ENCODE data around the gene NLRP5. TPM values are rescaled to one million over a fixed set of nuclear protein-coding genes. Genes with fewer than 3 reads are reported as not detected.
"Not testable (repeated sequence)": the region's sequence is repeated elsewhere in the genome, so short reads cannot be mapped to it uniquely, and the experiment has no call there.

NLRP5 gene
- total RNA-seq, 1 donor from 2014 or later: not detected

- TF ChIP-seq CTCF (IDR thresholded peaks at IDR 0.05; ENCODE audit: insufficient read depth, low read length, severe bottlenecking): no peak
- Histone ChIP-seq H3K4me3 (ENCODE audit: low read depth, low read length) (no peak overlapping the region), H3K27me3 (ENCODE audit: control insufficient read depth, insufficient read depth, low read length) (no peaks in the 10 kb centered on the region), H3K36me3 (ENCODE audit: control insufficient read depth, insufficient read depth, low read length) (peaks cover 13% of the 10 kb centered on the region)
- no peak for DNase-seq (ENCODE audit: low read depth)
- FAIRE-seq: no peak
Observed at GRCh38 chr19:56097776-56098175, 111.2 kb downstream of the NLRP5 start.

GRCh38 chr19:56098237-56098636 is 111.7 kb downstream of the NLRP5 start:
- FAIRE-seq: not testable (repeated sequence)

GRCh38 chr19:56098731-56099568 is 112.4 kb downstream of the NLRP5 start:
- H3K27me3 ChIP-seq (ENCODE audit: control insufficient read depth, insufficient read depth, low read length): no peaks in the 10 kb centered on the region
- TF ChIP-seq CTCF (IDR thresholded peaks at IDR 0.05; ENCODE audit: insufficient read depth, low read length, severe bottlenecking): no peak
- no peak for FAIRE-seq
- no peak for DNase-seq (ENCODE audit: low read depth)
- peaks cover 14% of the 10 kb centered on the region for H3K36me3 ChIP-seq (ENCODE audit: control insufficient read depth, insufficient read depth, low read length)
- H3K4me3 ChIP-seq (ENCODE audit: low read depth, low read length): no peak overlapping the region

More at GRCh38 chr19:56098237-56098636, 111.7 kb downstream of the NLRP5 start:
- not testable (repeated sequence) for H3K4me3 ChIP-seq (ENCODE audit: low read depth, low read length); H3K27me3 ChIP-seq (ENCODE audit: control insufficient read depth, insufficient read depth, low read length); DNase-seq (ENCODE audit: low read depth)
- H3K36me3 ChIP-seq (ENCODE audit: control insufficient read depth, insufficient read depth, low read length): peaks cover 13% of the 10 kb centered on the region

GRCh38 chr19:56099638-56100539 is 113.3 kb downstream of the NLRP5 start:
- no peak for TF ChIP-seq CTCF (IDR thresholded peaks at IDR 0.05; ENCODE audit: insufficient read depth, low read length, severe bottlenecking)
- no peak for FAIRE-seq
- peaks cover 16% of the 10 kb centered on the region for H3K36me3 ChIP-seq (ENCODE audit: control insufficient read depth, insufficient read depth, low read length)

GRCh38 chr19:56101095-56101494 is 114.5 kb downstream of the NLRP5 start:
- no peak for DNase-seq (ENCODE audit: low read depth)
- FAIRE-seq: no peak
- Histone ChIP-seq H3K27me3 (ENCODE audit: control insufficient read depth, insufficient read depth, low read length) (no peaks in the 10 kb centered on the region), H3K36me3 (ENCODE audit: control insufficient read depth, insufficient read depth, low read length) (peaks cover 14% of the 10 kb centered on the region), H3K4me3 (ENCODE audit: low read depth, low read length) (no peak overlapping the region)
- no peak for TF ChIP-seq CTCF (IDR thresholded peaks at IDR 0.05; ENCODE audit: insufficient read depth, low read length, severe bottlenecking)

More at GRCh38 chr19:56099638-56100539, 113.3 kb downstream of the NLRP5 start:
- no peak overlapping the region for H3K4me3 ChIP-seq (ENCODE audit: low read depth, low read length)
- no peak for DNase-seq (ENCODE audit: low read depth)
- H3K27me3 ChIP-seq (ENCODE audit: control insufficient read depth, insufficient read depth, low read length): no peaks in the 10 kb centered on the region
